NK-92 (cell line): ENCODE data around the gene PLXDC2.
"Not testable (repeated sequence)": the region's sequence is repeated elsewhere in the genome, so short reads cannot be mapped to it uniquely, and the experiment has no call there.

ENCODE experiments used
- DNase-seq: peaks from one replicate; lab custom pipeline; 2025; ENCODE audit not compliant: unreplicated experiment; lab: John Stamatoyannopoulos, UW

PLXDC2 gene

GRCh38 chr10:19971343-19972052, 155.3 kb downstream of the PLXDC2 start:
- DNase-seq: no peak

GRCh38 chr10:19974138-19974537, 157.9 kb downstream of the PLXDC2 start:
- no peak for DNase-seq

GRCh38 chr10:19974554-19974953, 158.3 kb downstream of the PLXDC2 start:
- DNase-seq: no peak

- no peak for DNase-seq
Measured at GRCh38 chr10:19977097-19977521, 160.9 kb downstream of the PLXDC2 start.

- DNase-seq: no peak
Measured at GRCh38 chr10:19979628-19980027, 163.4 kb downstream of the PLXDC2 start.

- no peak for DNase-seq
Measured at GRCh38 chr10:19983880-19984565, 167.8 kb downstream of the PLXDC2 start.

GRCh38 chr10:19985745-19986144, 169.5 kb downstream of the PLXDC2 start:
- no peak for DNase-seq

GRCh38 chr10:19986591-19986990, 170.4 kb downstream of the PLXDC2 start:
- no peak for DNase-seq

- DNase-seq: no peak
Measured at GRCh38 chr10:19987931-19988330, 171.7 kb downstream of the PLXDC2 start.

GRCh38 chr10:19993714-19994315, 177.6 kb downstream of the PLXDC2 start:
- no peak for DNase-seq

GRCh38 chr10:19998482-19998881, 182.2 kb downstream of the PLXDC2 start:
- no peak for DNase-seq

GRCh38 chr10:19999431-19999830, 183.2 kb downstream of the PLXDC2 start:
- no peak for DNase-seq

- not testable (repeated sequence) for DNase-seq
Measured at GRCh38 chr10:20002026-20002425, 185.8 kb downstream of the PLXDC2 start.

- no peak for DNase-seq
Measured at GRCh38 chr10:20002657-20003056, 186.4 kb downstream of the PLXDC2 start.

GRCh38 chr10:20004087-20004523, 187.9 kb downstream of the PLXDC2 start:
- no peak for DNase-seq

- DNase-seq: no peak
Measured at GRCh38 chr10:20005638-20006037, 189.4 kb downstream of the PLXDC2 start.

GRCh38 chr10:20006169-20006870, 190.1 kb downstream of the PLXDC2 start:
- no peak for DNase-seq

GRCh38 chr10:20007426-20007825, 191.2 kb downstream of the PLXDC2 start:
- DNase-seq: no peak

GRCh38 chr10:20013991-20014750, 197.9 kb downstream of the PLXDC2 start:
- no peak for DNase-seq

GRCh38 chr10:20017961-20018360, 201.7 kb downstream of the PLXDC2 start:
- DNase-seq: no peak

- DNase-seq: no peak
Measured at GRCh38 chr10:20020677-20021076, 204.4 kb downstream of the PLXDC2 start.
